T-helper 1 cell (primary cell): Measurements from ENCODE around the gene SHC2.

Experiments
- DNase-seq, 5 donors: peaks; one replicate each; pipeline ENCODE4 v3.0.0-alpha.2; 2012 to 2020

SHC2 gene

DNA sequence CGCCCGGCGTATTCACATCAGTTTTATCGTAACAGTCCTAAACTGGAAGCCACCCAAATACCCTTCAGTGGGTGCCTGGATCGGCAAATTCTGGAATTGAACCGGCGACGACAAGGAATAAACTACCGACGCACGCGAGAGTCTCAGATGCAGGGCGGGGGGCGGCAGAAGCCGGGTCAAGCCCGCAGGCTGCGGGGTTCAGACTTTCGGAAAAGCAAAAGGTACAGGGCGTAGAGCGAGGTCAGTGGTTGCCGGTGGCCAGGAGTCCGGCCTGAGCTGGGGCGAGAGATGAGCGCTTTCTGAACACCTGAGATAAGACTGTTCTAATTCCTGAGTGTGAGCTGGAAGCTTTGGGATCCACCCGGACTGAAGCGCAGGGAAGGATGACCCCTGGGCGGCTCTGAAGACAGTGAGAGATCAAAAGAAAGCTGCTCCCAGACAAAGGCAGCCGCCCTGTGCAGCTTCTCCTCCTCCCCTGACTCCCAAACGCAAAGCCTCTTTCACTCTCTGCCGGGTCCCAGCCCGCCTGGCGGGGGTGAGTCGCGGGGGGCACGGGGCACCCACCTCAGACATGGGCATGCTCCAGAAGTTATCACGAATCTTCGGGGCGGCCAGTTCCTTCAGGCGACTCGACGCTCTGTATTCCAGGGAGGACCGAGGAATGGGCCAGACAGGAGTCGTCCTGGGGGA is 90.0 kb downstream of the SHC2 start:
- no peak for DNase-seq

DNA sequence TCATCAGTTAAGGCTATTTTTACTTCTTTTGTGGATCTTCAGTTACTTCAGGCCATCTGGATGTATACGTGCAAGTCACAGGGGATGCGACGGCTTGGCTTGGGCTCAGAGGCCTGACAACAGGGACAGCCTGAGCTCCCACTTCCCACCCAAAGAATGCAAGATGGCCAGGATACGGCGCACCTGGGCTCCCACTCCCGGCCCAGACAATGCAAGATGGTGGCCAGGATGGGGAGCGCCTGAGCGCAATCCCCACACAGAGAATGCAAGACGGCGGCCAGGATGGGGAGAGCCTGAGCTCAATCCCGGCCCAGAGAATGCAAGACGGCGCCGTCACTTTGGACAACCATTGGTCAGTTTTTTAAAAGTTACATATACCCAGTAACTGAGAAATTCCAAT is 91.0 kb downstream of the SHC2 start:
- no peak for DNase-seq

DNA sequence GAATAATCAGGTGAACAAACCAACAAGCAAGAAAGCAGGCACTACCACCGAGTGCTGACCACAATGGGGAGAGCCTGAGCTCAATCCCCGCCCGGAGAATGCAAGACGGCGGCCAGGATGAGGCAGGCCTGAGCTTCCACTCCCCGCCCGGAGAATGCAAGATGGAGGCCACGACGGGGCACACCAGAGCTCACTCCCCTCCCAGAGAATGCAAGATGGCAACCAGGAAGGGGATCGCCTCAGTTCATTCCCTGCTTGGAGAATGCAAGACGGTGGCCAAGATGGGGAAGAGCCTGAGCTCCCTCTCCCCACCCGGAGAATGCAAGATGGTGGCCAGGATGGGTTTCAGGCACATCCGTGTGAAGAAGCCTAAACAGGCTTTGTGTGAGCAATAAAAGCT is 91.6 kb downstream of the SHC2 start:
- no peak for DNase-seq

- DNase-seq: no peak
These were observed 92.2 kb downstream of the SHC2 start for GRCh38 chr19:368630-369024.

- DNase-seq: no peak
These were observed 92.7 kb downstream of the SHC2 start for GRCh38 chr19:367963-368629.

GRCh38 chr19:367561-367960 is 93.3 kb downstream of the SHC2 start:
- no peak for DNase-seq

DNA sequence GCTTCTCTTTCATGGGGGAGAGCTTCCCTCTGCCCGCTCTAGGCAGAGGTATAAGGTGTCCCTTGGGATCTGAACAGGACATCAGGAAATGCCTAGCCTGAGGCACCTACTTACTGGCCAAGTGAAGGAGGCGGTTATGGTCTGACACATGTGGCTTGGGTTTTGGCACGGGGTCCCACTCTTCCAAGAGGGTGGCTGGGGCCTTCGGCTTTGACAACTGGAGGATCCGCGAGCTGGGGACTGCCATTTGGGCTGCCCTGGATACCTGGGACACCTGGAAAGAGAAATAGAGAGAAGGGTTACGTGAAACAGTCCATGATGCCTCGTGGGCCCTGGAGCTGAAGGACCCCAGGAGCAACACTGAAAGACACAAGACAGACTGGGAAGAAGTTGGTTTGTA is 93.9 kb downstream of the SHC2 start:
- DNase-seq: no peak
